NCI-H1694 (cell line): ENCODE measurements around the gene GDAP1L1.
"Not testable (repeated sequence)": the region's sequence is repeated elsewhere in the genome, so short reads cannot be mapped to it uniquely, and the experiment has no call there.

Experiments used
- DNase-seq: peaks from one replicate; lab custom pipeline; 2025; lab: John Stamatoyannopoulos, UW

GDAP1L1 gene

GRCh38 chr20:44219791-44220190, 27.3 kb upstream of the GDAP1L1 start:
- no peak for DNase-seq

- DNase-seq = no peak
These were observed 25.6 kb upstream of the GDAP1L1 start for GRCh38 chr20:44221368-44221954.

- no peak for DNase-seq
These were observed 25.1 kb upstream of the GDAP1L1 start for GRCh38 chr20:44222027-44222426.

GRCh38 chr20:44222633-44223368, 24.3 kb upstream of the GDAP1L1 start:
- no peak for DNase-seq

GRCh38 chr20:44223721-44224120, 23.4 kb upstream of the GDAP1L1 start:
- DNase-seq = no peak

- no peak for DNase-seq
These were observed 22.5 kb upstream of the GDAP1L1 start for GRCh38 chr20:44224637-44225036.

GRCh38 chr20:44228465-44229258, 18.4 kb upstream of the GDAP1L1 start:
- no peak for DNase-seq

GRCh38 chr20:44231193-44231592, 15.9 kb upstream of the GDAP1L1 start:
- DNase-seq = no peak

- DNase-seq = no peak
These were observed 15.2 kb upstream of the GDAP1L1 start for GRCh38 chr20:44231713-44232468.

- not testable (repeated sequence) for DNase-seq
These were observed 14.6 kb upstream of the GDAP1L1 start for GRCh38 chr20:44232469-44232856.

- DNase-seq = no peak
These were observed 13.6 kb upstream of the GDAP1L1 start for GRCh38 chr20:44233436-44234016.

GRCh38 chr20:44234566-44235317, 12.4 kb upstream of the GDAP1L1 start:
- no peak for DNase-seq

GRCh38 chr20:44235702-44236101, 11.4 kb upstream of the GDAP1L1 start:
- DNase-seq = no peak

- DNase-seq = not testable (repeated sequence)
These were observed 10.3 kb upstream of the GDAP1L1 start for GRCh38 chr20:44236840-44237239.

- DNase-seq = no peak
These were observed 5.3 kb upstream of the GDAP1L1 start for GRCh38 chr20:44241796-44242195.

GRCh38 chr20:44245977-44246376, 1.1 kb upstream of the GDAP1L1 start:
- no peak for DNase-seq

GRCh38 chr20:44247586-44248409, 690 bp downstream of the GDAP1L1 start:
- DNase-seq = no peak

- no peak for DNase-seq
These were observed 1.3 kb downstream of the GDAP1L1 start for GRCh38 chr20:44248410-44248759.

- DNase-seq = no peak
These were observed 4.2 kb downstream of the GDAP1L1 start for GRCh38 chr20:44251284-44251683.

- DNase-seq = no peak
These were observed 6.4 kb downstream of the GDAP1L1 start for GRCh38 chr20:44253528-44253927.
